Panc1 (cell line): Measurements from ENCODE around the gene LAMB1.

Experiments used
- REST ChIP-seq, 2 experiments: IDR thresholded peaks; 2 replicates each; pipeline ENCODE4 v1.6.1; 2011 to 2012; ENCODE audit warnings: low read depth in 2 of 2, control low read depth in 1 of 2, low read length in 1 of 2, mild to moderate bottlenecking in 1 of 2, moderate library complexity in 1 of 2; ENCODE audit not compliant: insufficient read depth in 1 of 2
- SIN3A ChIP-seq: IDR thresholded peaks from 2 replicates; pipeline ENCODE4 v1.6.1; 2012; ENCODE audit warnings: low read depth, mild to moderate bottlenecking, low read length, moderate library complexity, borderline replicate concordance; ENCODE audit not compliant: insufficient read depth
- TCF7L2 ChIP-seq: IDR thresholded peaks from 2 replicates; pipeline ENCODE4 v1.6.1; 2011; ENCODE audit warnings: mild to moderate bottlenecking, low read depth, low read length, inconsistent platforms
- TF ChIP-seq, protein P1 (sequence below): fragments of 450-650 bp; IDR thresholded peaks from 2 replicates; pipeline ENCODE4 v1.5.1; 2017; ENCODE audit warnings: mild to moderate bottlenecking

- TF ChIP-seq, protein P1, sequence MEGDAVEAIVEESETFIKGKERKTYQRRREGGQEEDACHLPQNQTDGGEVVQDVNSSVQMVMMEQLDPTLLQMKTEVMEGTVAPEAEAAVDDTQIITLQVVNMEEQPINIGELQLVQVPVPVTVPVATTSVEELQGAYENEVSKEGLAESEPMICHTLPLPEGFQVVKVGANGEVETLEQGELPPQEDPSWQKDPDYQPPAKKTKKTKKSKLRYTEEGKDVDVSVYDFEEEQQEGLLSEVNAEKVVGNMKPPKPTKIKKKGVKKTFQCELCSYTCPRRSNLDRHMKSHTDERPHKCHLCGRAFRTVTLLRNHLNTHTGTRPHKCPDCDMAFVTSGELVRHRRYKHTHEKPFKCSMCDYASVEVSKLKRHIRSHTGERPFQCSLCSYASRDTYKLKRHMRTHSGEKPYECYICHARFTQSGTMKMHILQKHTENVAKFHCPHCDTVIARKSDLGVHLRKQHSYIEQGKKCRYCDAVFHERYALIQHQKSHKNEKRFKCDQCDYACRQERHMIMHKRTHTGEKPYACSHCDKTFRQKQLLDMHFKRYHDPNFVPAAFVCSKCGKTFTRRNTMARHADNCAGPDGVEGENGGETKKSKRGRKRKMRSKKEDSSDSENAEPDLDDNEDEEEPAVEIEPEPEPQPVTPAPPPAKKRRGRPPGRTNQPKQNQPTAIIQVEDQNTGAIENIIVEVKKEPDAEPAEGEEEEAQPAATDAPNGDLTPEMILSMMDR, result no peak
- TF ChIP-seq REST (IDR thresholded peaks at IDR 0.05; ENCODE audit: insufficient read depth in 1 of 2, low read depth in 2 of 2, low read length in 1 of 2) (no peak), TCF7L2 (no peak), SIN3A (no peak)
These were observed 9.1 kb downstream of the LAMB1 start for GRCh38 chr7:107993891-107994291.
